Activated CD4-positive, alpha-beta T cell treated with anti-CD3 and anti-CD28 coated beads, Interleukin-2, Interleukin-6, amounts not matched to agents 100 ng/mL and 50 ng/mL, durations not matched to agents 16 hours and 8 hours (primary cell): ENCODE data around the gene PCDHB10.
"Not testable (repeated sequence)": the region's sequence is repeated elsewhere in the genome, so short reads cannot be mapped to it uniquely, and the experiment has no call there.

Experiments
- DNase-seq: peaks from one replicate; pipeline ENCODE4 v3.0.0-alpha.2; 2020

The PCDHB10 gene

GRCh38 chr5:141188682-141189081 is 3.5 kb upstream of the PCDHB10 start:
- DNase-seq = not testable (repeated sequence)

GRCh38 chr5:141189131-141189530 is 3.0 kb upstream of the PCDHB10 start:
- not testable (repeated sequence) for DNase-seq

GRCh38 chr5:141194332-141194731 is 2.2 kb downstream of the PCDHB10 start:
- not testable (repeated sequence) for DNase-seq

GRCh38 chr5:141196363-141196762 is 4.2 kb downstream of the PCDHB10 start:
- DNase-seq = no peak

- DNase-seq = no peak
Observed at GRCh38 chr5:141199359-141200235, 7.4 kb downstream of the PCDHB10 start, which contains the start of gene PCDHB11. PCDHB11 (plus strand) TSS chr5:141199627; CDS start chr5:141199775, 148 bp downstream.

- not testable (repeated sequence) for DNase-seq
Observed at GRCh38 chr5:141201126-141201525, 9.0 kb downstream of the PCDHB10 start.

GRCh38 chr5:141201646-141202045 is 9.5 kb downstream of the PCDHB10 start:
- DNase-seq = not testable (repeated sequence)

- no peak for DNase-seq
Observed at GRCh38 chr5:141208478-141208877, 16.3 kb downstream of the PCDHB10 start, which contains the start of gene PCDHB12. PCDHB12 (plus strand) TSS chr5:141208719; CDS start chr5:141208908, 189 bp downstream.

- not testable (repeated sequence) for DNase-seq
Observed at GRCh38 chr5:141210281-141210680, 18.1 kb downstream of the PCDHB10 start.

GRCh38 chr5:141210849-141211248 is 18.7 kb downstream of the PCDHB10 start:
- not testable (repeated sequence) for DNase-seq

GRCh38 chr5:141213656-141214339 is 21.6 kb downstream of the PCDHB10 start, which contains the start of gene PCDHB13:
PCDHB13 (plus strand) TSS chr5:141213919; CDS start chr5:141214124, 205 bp downstream.
- DNase-seq = peak; percentile 4

GRCh38 chr5:141214583-141214982 is 22.4 kb downstream of the PCDHB10 start:
- not testable (repeated sequence) for DNase-seq

GRCh38 chr5:141215504-141215903 is 23.4 kb downstream of the PCDHB10 start:
- DNase-seq = not testable (repeated sequence)

- DNase-seq = not testable (repeated sequence)
Observed at GRCh38 chr5:141216035-141216434, 23.9 kb downstream of the PCDHB10 start.

GRCh38 chr5:141223112-141223783 is 31.1 kb downstream of the PCDHB10 start, which contains the start of gene PCDHB14:
PCDHB14 (plus strand) TSS chr5:141223343; CDS start chr5:141223506, 163 bp downstream.
- DNase-seq = no peak

- DNase-seq = not testable (repeated sequence)
Observed at GRCh38 chr5:141224844-141225243, 32.7 kb downstream of the PCDHB10 start.

- DNase-seq = not testable (repeated sequence)
Observed at GRCh38 chr5:141225421-141225820, 33.3 kb downstream of the PCDHB10 start.

- no peak for DNase-seq
Observed at GRCh38 chr5:141234109-141234667, 42.0 kb downstream of the PCDHB10 start.

GRCh38 chr5:141235922-141236321 is 43.8 kb downstream of the PCDHB10 start:
- not testable (repeated sequence) for DNase-seq

- no peak for DNase-seq
Observed at GRCh38 chr5:141236516-141237313, 44.6 kb downstream of the PCDHB10 start.

- DNase-seq = no peak
Observed at GRCh38 chr5:141241496-141241895, 49.3 kb downstream of the PCDHB10 start.
